ENCODE data around the gene CLTA.

The CLTA gene

DNA sequence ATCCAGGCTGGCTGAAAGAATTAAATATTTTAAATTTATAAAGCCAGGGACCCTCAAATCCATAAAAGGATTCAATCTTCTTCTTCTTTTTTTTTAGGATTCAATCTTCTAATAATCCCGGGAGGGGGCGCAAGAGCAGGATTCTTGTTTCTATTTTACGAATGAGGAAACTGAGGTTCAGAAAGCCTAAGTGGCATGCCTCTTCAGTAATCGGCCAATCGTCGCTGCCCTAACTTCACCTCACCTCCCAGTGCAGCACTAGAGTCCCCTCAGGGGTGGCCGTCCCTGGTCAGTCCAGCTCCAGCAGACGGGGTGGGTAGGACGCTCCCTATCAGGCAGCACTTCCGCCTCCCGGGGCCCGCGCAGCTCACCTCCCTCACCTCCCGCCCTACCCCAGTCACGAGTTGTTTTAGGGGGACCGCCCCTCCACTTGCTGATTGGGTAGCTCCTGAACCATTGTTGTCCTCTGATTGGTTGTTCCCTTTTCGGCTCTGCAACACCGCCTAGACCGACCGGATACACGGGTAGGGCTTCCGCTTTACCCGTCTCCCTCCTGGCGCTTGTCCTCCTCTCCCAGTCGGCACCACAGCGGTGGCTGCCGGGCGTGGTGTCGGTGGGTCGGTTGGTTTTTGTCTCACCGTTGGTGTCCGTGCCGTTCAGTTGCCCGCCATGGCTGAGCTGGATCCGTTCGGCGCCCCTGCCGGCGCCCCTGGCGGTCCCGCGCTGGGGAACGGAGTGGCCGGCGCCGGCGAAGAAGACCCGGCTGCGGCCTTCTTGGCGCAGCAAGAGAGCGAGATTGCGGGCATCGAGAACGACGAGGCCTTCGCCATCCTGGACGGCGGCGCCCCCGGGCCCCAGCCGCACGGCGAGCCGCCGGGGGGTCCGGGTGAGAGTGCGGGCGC lies at the start of gene CLTA:
TSS of gene CLTA (plus strand) at position 534 of the 902 bp plus-strand sequence. CDS start at position 670, 136 bp downstream.
- Mint-ChIP-seq H3K36me3 (peaks cover 7% of the 10 kb centered on the region), H3K4me3 (peak within 1 kb of the TSS; percentile 99), H3K4me1 (ENCODE audit: low read depth) (peaks cover 41% of the 10 kb centered on the region), H3K27ac (peak within 1 kb of the TSS; percentile 91), H3K27me3 (no peaks in the 10 kb centered on the region), H3K9me3 (ENCODE audit: low read depth) (no peaks in the 10 kb centered on the region)

GRCh38 chr9:36141288-36141687 lies 49.4 kb upstream of the CLTA start:
- Mint-ChIP-seq H3K36me3 (peaks cover 11% of the 10 kb centered on the region), H3K27ac (no peak overlapping the region), H3K9me3 (ENCODE audit: low read depth) (peaks cover 11% of the 10 kb centered on the region), H3K27me3 (no peaks in the 10 kb centered on the region), H3K4me1 (ENCODE audit: low read depth) (peaks cover 93% of the 10 kb centered on the region), H3K4me3 (peak overlapping the region; percentile 64)

DNA sequence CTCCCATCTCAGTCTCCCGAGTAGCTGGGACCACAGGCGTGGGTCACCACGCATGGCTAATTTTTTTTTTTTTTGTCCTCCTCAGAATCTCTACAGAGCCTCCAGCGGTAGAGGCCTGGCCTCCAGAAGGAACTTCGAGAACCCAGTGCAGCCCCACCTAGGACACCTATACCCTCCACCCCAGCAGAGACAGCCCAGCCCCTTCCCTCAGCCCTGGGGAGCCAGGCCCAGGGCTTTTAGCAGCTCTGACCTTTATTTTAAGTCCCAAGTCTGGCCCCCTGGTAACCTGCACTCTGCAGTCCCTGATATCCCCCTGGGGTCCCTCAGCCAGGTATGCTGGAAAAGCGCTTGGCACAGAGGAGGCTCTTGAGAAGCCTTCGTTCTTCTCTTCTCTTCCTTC lies 49.0 kb upstream of the CLTA start:
- Mint-ChIP-seq H3K27me3 (no peaks in the 10 kb centered on the region), H3K4me3 (no peak overlapping the region), H3K36me3 (peaks cover 13% of the 10 kb centered on the region), H3K9me3 (ENCODE audit: low read depth) (peaks cover 13% of the 10 kb centered on the region), H3K27ac (peak overlapping the region; percentile 89), H3K4me1 (ENCODE audit: low read depth) (peaks cover 95% of the 10 kb centered on the region)

GRCh38 chr9:36142510-36143244 lies 48.0 kb upstream of the CLTA start:
- peaks cover 18% of the 10 kb centered on the region for H3K36me3 Mint-ChIP-seq
- peaks cover 13% of the 10 kb centered on the region for H3K9me3 Mint-ChIP-seq (ENCODE audit: low read depth)
- peak overlapping the region; percentile 92 for H3K27ac Mint-ChIP-seq
- H3K27me3 Mint-ChIP-seq: no peaks in the 10 kb centered on the region
- H3K4me3 Mint-ChIP-seq: peak overlapping the region; percentile 75
- H3K4me1 Mint-ChIP-seq (ENCODE audit: low read depth): peaks cover 96% of the 10 kb centered on the region

DNA sequence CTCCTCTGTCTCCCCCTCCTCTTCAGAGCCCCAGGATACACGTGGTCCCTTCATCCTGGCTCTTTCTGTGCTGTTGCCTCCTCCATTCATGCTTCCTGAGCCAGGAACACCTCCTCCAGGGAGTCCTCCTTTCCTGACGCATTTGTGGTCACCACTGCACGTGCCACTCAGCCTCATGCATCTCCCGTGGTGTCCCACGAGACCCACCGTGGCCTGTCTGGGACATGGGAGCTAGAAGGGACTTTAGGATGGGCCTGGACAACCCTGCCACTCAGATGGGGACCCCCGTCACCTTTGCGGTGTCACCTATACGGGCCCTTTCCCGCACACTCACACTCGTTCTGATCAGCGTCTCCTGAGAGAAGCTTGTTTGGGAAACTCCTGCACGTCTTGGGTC lies 47.5 kb upstream of the CLTA start:
- Mint-ChIP-seq H3K4me3 (peak overlapping the region; percentile 75), H3K36me3 (peaks cover 18% of the 10 kb centered on the region), H3K9me3 (ENCODE audit: low read depth) (peaks cover 13% of the 10 kb centered on the region), H3K27me3 (no peaks in the 10 kb centered on the region), H3K27ac (peak overlapping the region; percentile 92), H3K4me1 (ENCODE audit: low read depth) (peaks cover 96% of the 10 kb centered on the region)

DNA sequence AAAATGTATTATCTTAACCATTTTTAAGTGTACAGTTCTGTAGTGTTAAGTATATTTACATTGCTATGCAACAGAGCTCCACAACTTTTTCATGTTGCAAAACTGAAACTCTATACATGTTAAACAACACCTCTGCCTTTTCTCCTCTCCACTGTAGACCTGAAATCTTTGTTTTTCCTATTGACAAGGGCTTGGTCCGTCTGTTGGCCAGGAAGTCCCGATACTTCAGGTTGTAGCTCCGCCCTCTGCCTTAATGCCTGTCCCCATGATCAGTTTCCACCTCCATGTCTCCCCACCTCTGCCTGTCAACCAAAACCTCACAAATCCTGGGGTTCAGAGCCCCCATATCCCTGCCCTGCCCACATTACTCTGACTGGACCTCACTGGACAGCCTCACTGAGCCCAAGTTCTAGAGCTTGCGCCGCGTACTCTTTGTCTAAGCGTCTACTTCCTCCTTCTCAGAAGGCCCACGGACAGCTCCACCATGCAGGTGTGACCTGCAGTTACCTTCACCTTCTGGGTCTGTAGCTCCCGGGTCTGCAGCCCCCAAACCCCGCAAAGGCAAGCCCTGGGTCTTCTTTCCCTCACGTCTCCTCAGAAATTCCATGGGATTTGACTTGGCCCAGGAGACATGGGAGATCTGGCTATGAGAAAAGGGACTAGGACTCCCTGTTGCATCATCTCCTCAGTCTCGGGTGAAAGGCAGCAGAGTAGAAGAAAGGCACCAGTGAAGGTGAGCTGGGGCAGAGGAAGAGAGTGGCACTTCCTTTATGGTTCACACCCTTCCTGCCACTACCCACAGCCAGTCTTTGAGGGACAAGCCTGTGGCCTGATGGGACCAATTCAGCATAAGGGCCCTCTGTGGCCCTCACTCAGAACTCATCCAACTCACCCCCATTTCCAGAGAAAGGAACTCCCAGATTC lies 46.1 kb upstream of the CLTA start:
- peaks cover 93% of the 10 kb centered on the region for H3K4me1 Mint-ChIP-seq (ENCODE audit: low read depth)
- H3K9me3 Mint-ChIP-seq (ENCODE audit: low read depth): peaks cover 13% of the 10 kb centered on the region
- peak overlapping the region; percentile 92 for H3K27ac Mint-ChIP-seq
- peaks cover 18% of the 10 kb centered on the region for H3K36me3 Mint-ChIP-seq
- peak overlapping the region; percentile 75 for H3K4me3 Mint-ChIP-seq
- no peaks in the 10 kb centered on the region for H3K27me3 Mint-ChIP-seq

GRCh38 chr9:36145970-36146369 lies 44.8 kb upstream of the CLTA start:
- peaks cover 93% of the 10 kb centered on the region for H3K4me1 Mint-ChIP-seq (ENCODE audit: low read depth)
- peaks cover 18% of the 10 kb centered on the region for H3K36me3 Mint-ChIP-seq
- H3K9me3 Mint-ChIP-seq (ENCODE audit: low read depth): peaks cover 13% of the 10 kb centered on the region
- no peaks in the 10 kb centered on the region for H3K27me3 Mint-ChIP-seq
- peak overlapping the region; percentile 35 for H3K4me3 Mint-ChIP-seq
- H3K27ac Mint-ChIP-seq: peak overlapping the region; percentile 35

DNA sequence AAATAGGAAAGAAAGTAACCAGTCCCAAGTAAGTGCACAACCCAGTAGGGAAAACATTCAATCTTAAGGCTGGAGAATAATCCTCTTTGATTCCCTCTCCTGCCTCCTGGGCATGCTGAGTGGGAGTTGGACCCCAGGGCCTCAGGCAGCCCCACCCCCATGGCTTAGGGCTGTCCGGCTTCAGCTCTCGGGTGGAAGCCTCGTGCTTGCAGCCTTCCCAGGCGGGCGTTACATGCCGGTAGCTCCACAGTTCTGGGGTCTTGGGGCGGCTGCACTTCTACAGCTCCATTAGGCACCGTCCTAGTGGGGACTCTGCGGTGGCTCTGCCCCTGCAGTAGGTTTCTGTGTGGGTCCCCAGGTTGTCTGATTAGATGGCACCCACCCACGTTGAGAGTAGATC lies 44.1 kb upstream of the CLTA start:
- Mint-ChIP-seq H3K27me3 (no peaks in the 10 kb centered on the region), H3K36me3 (peaks cover 18% of the 10 kb centered on the region), H3K4me1 (ENCODE audit: low read depth) (peaks cover 94% of the 10 kb centered on the region), H3K27ac (peak overlapping the region; percentile 68), H3K4me3 (no peak overlapping the region), H3K9me3 (ENCODE audit: low read depth) (peaks cover 13% of the 10 kb centered on the region)

DNA sequence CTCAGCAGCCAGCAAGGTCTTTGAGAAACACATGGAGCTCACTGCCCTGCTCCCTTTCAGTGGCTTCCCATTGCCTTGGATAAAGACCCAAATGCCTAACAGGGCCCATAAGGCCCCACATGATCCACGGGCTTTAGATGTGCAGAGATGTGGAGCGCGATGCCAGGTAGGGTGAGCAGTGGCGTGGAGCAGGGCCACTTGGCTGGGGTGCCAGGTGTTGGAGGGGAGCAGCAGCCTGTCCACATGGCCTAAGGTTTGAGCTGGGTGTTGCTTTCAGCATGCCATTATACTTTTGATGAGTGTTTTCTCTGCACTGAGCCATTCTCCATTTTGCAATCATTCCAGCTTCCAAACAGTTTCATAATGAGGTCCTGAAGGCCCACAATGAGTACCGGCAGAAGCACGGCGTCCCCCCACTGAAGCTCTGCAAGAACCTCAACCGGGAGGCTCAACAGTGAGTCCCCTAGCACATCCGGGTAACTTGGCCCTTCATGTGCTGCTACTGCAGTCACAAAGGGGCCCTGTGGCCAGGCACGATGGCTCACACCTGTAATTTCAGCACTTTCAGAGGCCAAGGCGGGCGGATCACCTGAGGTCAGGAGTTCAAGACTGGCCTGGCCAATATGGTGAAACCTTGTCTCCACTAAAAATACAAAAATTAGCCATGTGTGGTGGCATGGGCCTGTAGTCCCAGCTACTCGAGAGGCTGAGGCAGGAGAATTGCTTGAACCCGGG lies 43.1 kb upstream of the CLTA start:
- Mint-ChIP-seq H3K4me1 (ENCODE audit: low read depth) (peaks cover 92% of the 10 kb centered on the region), H3K9me3 (ENCODE audit: low read depth) (peaks cover 13% of the 10 kb centered on the region), H3K36me3 (peaks cover 18% of the 10 kb centered on the region), H3K27me3 (no peaks in the 10 kb centered on the region), H3K27ac (peak overlapping the region; percentile 68), H3K4me3 (peak overlapping the region; percentile 35)

GRCh38 chr9:36148311-36149051 lies 42.2 kb upstream of the CLTA start:
- no peaks in the 10 kb centered on the region for H3K27me3 Mint-ChIP-seq
- H3K36me3 Mint-ChIP-seq: peaks cover 18% of the 10 kb centered on the region
- H3K27ac Mint-ChIP-seq: no peak overlapping the region
- peaks cover 91% of the 10 kb centered on the region for H3K4me1 Mint-ChIP-seq (ENCODE audit: low read depth)
- H3K9me3 Mint-ChIP-seq (ENCODE audit: low read depth): peaks cover 13% of the 10 kb centered on the region
- H3K4me3 Mint-ChIP-seq: peak overlapping the region; percentile 13

- Mint-ChIP-seq H3K4me3 (no peak overlapping the region), H3K27me3 (no peaks in the 10 kb centered on the region), H3K9me3 (ENCODE audit: low read depth) (peaks cover 13% of the 10 kb centered on the region), H3K4me1 (ENCODE audit: low read depth) (peaks cover 90% of the 10 kb centered on the region), H3K27ac (no peak overlapping the region), H3K36me3 (peaks cover 20% of the 10 kb centered on the region)
These were observed 41.5 kb upstream of the CLTA start for GRCh38 chr9:36149197-36149596.

GRCh38 chr9:36150574-36151315 lies 40.0 kb upstream of the CLTA start:
- Mint-ChIP-seq H3K4me3 (peak overlapping the region; percentile 65), H3K27me3 (no peaks in the 10 kb centered on the region), H3K27ac (peak overlapping the region; percentile 97), H3K4me1 (ENCODE audit: low read depth) (peaks cover 81% of the 10 kb centered on the region), H3K9me3 (ENCODE audit: low read depth) (peaks cover 7% of the 10 kb centered on the region), H3K36me3 (peaks cover 17% of the 10 kb centered on the region)
